SU-DHL-6 (cell line): Measurements from ENCODE around the gene LRRC8A.
"Not testable (repeated sequence)": the region's sequence is repeated elsewhere in the genome, so short reads cannot be mapped to it uniquely, and the experiment has no call there.

ENCODE experiments used
- CTCF ChIP-seq: fragments of 200-600 bp; sonication (generic); IDR thresholded peaks from one replicate; pipeline ENCODE4 v1.5.1; 2017; ENCODE audit warnings: antibody characterized with exemption, mild to moderate bottlenecking, low read length, moderate library complexity; ENCODE audit not compliant: insufficient read depth, poor library complexity, severe bottlenecking
- EZH2phosphoT487 ChIP-seq: fragments of 200-600 bp; sonication (generic), shearing (Covaris generic); conservative IDR thresholded peaks from 2 replicates; pipeline ENCODE4 v1.6.1; 2018; ENCODE audit warnings: mild to moderate bottlenecking, antibody characterized with exemption, low read length, moderate library complexity, mixed read lengths

- TF ChIP-seq CTCF, EZH2phosphoT487: not testable (repeated sequence)
These were observed 27.5 kb upstream of the LRRC8A start for GRCh38 chr9:128854454-128854853.
